HG03575 (cell line): ENCODE measurements around the gene ATP11A.
"Not testable (repeated sequence)": the region's sequence is repeated elsewhere in the genome, so short reads cannot be mapped to it uniquely, and the experiment has no call there.

Source experiments
- ATAC-seq: cut with Tn5 transposase; IDR thresholded peaks from one replicate; pipeline ENCODE4 v1.9.1; 2021; ENCODE audit not compliant: unreplicated experiment, insufficient number of reproducible peaks, low FRiP score; ENCODE audit errors: extremely low read depth

ATP11A gene

DNA sequence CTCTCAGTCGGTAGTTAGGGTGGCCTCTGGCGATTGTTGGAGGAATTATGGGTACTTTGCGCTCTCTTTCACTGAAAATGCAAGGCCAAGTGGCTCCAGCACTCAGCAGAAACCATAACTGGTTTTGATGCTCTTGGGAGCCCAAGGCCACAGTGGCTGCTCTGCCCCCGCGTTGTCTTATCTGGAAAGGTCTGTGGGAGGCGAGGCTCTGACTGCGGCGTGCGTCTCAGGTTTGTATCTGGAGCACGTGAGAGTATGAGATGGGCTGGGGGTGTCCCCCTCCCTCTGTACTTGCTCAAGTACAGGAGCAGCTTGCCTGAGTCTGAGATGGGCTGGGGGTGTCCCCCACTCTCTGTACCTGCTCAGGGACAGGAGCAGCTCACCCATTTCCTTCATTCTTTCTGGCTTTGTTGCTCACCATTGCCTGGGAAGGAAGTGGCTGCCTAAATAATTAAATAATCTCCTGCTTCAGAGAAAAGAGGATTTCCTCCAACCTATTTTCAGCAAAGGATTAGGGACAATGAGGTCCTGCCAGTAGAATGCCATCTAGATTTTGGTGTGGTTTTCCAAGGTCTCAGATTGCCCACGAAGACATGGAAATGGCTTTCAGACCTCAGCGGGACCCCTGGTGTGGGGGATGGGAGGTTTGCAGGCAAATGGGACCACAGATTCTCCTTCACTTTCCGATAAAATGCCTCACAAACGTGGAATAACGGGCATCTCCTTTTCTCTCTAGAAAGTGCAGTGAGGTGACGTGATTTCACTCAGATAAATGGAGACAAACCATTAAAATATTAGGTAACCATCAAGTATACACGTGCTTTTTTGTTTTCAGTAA, 14.7 kb downstream of the ATP11A start:
- ATAC-seq: no peak

DNA sequence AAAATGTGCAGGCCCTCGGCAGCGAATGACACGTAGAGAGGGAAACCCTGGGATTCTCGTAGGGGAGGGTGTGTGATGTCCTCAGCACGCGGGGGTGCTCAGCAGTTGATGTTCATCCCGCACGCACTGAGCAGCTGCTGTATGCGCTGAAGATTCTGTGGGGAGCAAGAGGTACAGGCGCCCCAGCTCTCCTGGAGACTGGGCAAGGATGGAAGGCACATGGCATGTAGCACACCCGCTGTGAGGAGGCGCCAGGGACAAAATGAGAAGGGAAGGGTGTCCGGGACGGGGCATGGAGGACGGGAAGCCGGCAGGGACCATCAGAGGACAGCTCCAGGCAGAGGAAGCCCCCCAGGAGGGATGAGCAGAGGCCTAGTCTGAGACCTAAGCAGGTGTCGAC, 15.4 kb downstream of the ATP11A start:
- ATAC-seq: no peak

DNA sequence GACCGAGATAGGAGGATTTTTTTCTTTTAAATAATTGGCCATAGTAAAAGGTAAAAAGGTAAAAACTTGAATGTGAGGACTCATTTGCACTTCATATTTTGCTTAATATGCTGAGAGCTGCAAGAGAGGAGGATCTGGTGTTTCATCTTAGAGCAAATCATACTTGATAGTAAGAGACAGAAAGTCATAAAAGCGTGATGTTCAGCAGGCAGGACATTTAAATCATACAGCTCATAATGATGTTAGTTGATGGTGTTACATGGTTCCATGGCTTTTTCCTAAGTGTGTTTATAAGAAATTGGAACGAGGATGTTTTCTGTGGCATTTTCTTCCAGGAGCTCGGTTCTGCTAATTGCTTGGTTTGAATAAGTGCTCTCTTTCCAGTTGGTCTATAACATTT, 16.3 kb downstream of the ATP11A start:
- ATAC-seq: no peak

DNA sequence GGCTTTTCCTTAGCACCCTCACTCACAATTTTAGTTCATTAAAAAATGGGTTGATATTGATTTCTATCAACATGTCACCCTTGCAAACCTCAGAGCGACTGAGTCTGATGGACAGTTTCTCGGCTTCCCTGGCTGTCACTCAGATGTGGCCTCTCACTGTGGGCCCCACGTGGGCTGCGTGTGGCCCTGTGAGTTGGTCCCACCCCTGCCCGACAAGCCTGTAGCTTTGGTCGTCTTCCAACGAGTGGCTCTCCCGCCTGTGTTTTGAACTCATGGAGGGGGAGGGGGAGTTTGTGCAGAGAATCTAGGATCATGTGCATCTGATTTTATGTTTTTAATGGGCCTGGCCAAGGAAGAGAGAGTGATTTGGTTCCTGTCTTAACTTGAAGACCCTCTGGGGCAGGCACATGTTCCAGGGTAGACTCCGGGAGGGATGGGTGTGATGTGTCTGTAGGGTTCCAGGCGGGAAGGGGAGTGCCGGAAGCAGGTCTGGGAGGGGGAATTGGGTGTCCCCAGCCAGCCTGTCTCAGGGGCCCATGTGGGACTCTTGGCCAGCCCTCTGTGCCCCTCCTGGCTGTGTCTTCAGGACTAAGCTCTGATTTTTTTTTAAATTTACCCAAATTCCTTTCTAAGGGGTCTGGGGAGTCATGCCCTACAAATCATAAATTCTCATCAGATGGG, 18.9 kb downstream of the ATP11A start:
- ATAC-seq: no peak

DNA sequence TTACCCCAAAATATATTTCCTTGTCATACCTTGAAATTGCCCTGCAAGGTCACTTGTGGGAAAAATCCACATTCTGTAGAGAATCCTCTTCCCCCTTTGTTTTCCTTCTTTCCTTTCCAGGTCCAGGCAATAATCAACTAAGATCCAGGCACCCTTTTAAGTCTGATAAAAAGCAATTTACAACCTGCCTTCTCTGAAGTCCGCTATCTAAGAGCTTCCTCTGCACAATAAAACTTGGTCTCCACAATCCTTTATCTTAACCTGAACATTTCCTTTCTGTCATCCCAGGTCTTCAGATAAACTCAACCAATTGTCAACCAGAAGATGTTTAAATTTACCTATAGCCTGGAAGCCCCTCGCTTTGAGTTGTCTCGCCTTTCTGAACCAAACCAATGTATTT, 19.5 kb downstream of the ATP11A start:
- not testable (repeated sequence) for ATAC-seq

DNA sequence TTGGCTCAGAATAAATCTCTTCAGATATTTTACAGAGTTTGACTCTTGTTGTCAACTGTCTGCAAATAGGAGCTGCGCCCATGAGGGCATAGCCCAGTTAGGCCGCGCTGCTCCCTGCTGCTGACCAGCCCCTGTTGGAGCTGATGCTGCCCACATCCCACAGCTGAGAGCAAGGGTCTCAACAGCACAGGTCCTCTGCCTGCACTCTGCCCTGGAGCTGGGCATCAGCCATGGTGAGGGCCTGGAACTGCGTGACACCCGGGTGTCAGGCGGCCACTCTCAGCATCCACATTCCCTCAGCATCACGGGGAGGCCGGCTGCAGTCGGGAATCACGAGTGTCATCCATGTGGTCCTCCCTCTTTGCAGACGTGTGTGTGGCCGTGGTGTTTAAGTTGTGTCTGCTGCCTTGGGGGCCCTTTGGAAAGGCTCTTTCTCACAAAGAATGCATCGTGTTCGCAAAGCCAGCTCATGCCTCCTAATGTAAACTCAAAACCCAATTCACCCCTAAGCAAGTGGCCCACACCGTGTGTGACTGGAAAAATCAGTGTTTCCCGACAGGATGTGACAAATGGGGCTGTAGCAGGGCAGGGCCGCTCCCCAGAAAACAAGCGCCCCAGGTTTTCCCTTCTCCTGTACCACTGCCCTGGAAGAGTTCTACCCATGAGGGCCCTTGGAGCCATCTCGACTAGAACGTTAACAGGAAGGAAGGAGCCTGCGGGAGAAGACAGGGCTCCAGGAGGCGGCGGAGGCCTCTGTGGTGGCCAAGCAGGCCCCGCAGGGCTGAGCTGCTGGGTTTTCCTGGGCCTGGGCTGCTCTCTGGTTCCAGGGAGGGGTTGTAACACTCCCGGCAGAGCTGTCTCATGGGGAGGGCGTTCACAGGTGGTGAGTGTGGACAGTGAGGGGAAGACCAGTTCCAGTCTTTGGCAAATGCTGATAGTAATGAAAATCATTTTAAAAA, 20.3 kb downstream of the ATP11A start:
- no peak for ATAC-seq

DNA sequence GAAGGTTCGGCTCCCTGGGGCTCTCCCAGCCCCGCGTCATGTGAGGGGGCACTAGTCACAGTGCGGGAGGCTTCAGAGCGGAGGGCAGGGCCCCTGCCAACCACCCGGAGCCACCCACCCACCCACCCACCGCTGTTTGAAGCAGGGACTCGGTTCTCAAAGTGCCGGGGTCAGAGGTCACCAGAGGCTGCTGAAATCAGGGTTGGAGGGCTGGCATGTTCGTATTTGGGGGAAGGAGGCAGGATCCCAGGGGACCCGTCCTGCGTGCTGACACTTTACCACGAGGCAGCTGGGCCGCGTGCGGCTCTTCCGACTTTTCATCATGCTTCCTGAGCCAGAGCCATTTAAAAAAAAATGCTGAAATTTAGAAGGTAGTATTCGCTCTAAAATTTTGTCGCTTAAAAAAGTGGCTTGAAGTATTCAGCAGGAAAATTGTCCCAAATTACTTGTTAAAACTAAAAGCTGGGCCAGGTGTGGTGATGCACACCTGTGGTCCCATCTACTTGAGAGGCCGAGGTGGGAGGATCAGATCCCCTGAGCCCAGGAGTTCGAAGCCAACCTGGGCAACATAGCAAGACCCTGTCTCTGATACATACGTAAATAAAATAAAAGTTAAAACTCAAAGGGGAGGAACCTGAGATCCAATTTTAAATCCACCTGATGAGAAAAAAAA, 21.2 kb downstream of the ATP11A start:
- no peak for ATAC-seq

DNA sequence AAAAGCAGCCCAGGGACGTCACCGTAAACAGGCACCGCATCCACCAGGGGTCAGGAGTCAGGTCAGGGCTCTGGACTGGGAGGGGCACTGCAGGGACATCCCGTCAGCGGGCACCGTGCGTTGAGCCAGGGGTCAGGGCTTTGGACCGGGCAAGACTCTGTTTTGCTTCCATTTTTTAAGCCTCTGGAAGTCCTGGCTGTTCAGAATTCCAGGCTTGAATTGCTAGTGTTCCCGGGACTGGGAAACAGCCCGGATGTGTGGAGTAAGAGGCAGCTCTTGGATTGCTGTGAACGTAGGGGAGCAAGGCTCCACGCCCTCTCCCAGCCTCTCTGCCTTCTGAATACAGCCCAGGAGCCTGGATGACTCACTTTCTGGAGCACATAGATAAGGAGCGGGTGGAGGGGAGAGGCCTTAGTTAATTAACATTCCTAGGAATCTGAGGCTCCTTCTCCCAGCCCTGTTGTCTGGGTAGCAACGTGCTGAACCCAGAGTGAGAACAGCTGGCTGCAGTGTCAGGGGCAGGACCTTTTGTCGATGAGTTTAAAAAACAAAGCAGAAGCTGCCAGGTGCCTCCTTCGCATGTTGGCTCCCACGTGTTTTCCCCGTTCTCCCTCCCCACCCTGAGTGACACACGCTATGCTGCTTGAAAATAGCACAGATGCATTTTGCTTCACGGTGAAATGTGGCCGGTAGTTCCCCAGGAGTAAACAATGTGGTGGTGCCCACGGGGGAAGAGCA, 21.9 kb downstream of the ATP11A start:
- ATAC-seq: no peak

DNA sequence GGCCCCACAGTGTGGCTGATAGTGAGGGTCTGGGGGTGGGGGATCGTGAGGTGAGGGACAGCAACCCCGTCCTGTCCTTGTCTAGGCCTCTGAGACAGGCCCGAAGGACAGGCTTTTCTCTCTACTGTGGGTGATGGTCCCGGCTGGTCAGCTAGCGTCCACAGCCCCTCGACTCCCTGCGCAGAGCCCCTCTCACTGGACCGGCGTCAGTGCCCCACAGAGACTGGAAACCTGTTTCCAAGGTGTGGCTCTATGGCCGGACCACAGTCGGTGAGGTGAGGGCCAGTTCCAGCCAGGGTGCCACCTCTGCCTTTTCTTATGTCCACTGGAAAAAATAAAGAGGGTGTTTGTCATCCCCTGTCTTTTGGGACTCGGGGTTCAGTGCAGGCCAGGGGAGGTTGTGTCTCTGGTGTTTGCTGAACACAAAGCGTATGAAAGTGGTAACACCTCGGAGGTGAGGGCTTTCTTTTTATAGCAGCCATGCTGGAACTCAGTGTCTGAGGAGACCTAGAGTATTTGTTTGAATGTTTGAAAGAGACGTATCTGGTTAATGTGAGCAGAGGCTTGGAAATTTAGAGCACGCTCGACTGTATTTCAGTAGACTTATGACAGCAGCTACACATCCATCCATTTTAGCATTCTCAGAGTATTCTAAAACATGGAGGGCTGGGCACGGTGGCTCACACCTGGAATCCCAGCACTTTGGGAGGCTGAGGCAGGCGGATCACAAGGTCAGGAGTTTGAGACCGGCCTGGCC, 22.8 kb downstream of the ATP11A start:
- no peak for ATAC-seq

DNA sequence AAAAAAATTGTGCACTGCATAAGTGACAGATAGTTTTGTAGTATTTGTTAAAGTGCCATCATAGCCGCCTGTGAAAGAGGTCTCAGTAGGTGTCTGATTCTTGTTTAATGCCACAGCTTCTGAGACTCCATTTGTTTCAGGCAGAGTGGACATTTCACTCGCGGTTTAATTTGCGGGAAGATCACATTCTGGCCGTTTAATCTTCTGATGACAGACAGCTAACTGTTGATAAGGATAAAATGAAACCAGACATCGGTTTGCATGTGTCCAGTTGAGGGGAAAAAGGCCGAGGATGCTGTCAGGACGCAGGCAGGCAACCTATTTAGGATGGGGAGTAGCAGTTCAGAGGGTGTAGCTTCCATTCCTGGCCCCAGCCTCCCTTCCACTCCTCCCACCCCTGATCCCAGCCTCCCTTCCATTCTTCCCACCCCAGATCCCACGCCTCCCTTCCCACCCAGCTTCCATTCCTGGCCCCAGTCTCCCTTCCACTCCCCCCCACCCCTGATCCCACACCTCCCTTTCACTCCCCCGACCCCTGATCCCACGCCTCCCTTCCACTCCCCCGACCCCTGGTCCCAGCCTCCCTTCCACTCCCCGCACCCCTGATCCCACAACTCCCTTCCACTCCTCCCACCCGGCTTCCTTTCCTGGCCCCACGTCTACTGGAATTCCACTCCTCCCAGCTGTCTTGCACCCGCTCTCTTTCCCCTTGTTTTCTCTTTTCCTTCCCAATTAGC, 23.8 kb downstream of the ATP11A start:
- no peak for ATAC-seq

DNA sequence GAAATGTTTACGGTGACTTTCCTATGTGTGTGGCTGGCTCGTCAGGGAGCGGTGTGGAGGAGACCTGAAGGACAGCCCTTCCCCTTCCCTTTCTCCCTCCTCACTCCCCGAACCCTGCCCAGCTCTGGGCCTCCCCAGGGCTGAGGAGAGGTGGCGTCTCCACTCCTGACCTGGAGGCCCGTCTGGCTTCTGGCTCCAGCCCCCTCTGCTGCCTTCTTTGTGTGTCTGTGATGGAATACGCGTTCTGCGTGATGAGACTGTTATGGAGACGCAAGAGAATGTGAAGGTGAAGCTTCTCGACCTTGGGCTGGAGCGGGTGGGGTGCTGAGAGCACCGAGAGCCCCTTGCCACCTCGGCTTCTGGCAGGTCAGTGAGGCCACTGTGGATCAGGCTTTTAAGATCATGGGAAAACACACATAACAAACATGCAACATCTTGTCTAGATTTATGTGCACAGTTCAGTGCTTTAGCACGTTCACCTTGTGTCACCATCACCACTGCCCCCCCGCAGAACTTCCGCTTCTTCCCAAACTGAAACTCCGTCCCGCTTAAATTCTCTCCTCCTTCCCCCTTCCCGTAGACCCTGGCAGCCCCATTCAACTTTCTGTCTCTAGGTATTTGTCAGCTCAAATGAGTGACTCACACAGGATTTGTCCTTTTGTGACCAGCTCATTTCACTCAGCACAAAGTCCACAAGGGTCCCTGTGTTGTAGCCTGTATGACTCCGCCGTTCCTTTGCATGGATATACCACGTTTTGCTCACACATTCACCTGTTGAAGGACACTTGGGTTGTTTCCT, 24.7 kb downstream of the ATP11A start:
- no peak for ATAC-seq

DNA sequence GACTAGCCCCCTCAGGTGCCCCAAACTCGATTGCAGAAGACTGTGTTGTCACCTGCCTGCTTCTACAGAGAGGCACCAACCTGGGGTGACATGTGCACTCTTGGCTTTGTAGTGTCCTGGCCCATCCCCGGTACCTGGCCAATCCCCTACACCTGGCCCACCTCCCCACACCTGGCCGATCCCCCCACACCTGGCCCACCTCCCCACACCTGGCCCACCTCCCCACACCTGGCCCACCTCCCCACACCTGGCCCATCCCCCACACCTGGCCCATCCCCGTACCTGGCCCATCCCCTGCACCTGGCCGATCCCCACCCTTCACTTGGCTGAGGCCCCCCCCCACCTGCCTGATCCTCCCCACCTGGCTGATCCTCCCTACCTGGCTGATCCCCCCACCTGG, 25.4 kb downstream of the ATP11A start:
- ATAC-seq: no peak

DNA sequence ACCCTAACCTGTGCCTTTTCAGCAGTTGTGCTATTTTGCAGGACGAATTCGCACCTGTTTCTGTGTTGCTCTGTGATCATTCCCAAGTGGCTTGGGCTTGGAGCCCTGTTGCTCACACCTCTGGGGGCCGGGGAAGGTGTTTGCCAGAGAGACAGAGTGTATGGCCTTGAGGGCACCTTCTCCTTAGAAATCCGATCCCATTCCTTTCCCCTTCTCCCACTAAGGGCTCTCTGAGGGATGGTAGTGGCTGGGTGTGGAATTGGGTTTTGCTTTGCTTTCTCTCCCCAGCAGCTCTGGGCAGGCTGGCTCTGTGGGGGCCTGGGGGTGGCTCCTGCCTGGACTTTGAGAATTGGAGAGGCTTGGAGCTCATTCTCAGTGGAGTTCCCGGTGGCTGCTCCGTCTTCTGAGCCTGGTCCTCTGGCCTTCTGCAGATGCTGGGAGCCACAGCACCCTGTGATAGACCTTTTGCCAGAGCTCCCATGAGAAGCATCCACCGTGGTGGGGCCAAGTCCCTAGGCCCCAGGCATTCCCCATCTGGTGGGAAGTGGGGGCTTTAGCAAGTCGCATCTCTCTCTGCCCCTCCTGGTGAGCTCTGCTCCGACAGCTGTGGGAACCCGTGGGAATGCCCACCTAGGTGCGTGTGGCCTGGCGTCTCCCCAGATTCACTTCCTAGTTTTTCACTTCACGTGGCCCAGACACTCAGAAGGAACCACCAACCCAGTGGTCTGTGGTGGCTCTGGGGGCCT, 26.1 kb downstream of the ATP11A start:
- no peak for ATAC-seq

DNA sequence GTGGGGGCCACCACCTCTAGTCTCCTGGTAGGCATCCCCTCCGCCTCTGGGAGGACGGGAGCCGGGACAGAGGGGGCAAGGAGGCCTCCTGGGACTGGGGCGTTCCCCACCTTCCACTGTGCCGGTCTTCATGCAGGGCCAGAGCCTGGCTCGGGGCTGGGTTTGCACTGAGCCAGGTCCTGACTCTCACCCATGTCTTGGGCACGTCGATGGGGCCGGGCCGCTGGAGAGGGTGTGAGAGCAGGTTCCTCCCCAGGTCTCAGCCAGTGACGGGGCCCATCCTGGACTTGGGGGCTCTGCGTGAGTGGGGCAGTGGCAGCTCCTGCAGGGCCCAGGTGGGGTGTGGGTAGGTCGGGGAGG, 26.6 kb downstream of the ATP11A start:
- ATAC-seq: no peak

DNA sequence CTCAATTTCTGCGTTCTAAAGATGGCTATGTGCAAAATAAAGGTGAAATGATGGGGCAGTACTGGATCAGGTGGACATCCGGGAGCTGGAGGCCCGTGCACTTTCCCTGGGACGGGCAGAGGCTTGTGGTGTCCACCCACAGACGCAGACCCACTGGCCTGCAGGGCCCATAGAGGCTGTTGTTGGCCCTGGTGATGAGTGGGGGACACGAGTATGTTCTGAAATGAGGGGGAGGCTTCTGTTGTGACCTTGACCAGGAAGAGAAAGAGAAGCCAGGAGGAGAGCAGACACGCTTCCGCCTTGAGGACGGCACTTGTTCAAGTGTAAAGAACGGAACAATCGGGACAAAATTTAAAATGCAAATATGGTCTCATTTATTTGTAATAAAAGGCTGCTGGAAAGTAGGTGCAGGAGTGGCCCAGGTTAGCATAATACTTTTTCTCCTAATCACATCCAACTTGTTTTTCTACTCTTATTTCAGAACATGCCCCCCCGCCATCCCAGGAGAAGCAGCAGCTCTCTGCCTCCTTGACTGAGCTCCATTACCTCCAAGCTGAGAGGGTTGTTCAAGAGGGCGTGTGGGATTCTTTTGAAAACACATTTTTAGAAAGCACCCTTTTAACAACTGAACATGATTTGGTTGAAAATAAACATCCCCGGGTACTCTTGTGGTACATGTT, 27.1 kb downstream of the ATP11A start:
- ATAC-seq: no peak
